Neuronal stem cell (in vitro differentiated cells): ENCODE data around the gene PTPRE.

Source experiments
- DNase-seq: peaks from one replicate; pipeline ENCODE4 v3.0.0-alpha.2; 2013; ENCODE audit warnings: low spot score
- H2AFZ ChIP-seq: one replicate; pipeline ENCODE4 v1.6.1; 2013; ENCODE audit warnings: mild to moderate bottlenecking, low read length, inconsistent platforms
- H2AK5ac ChIP-seq: 2 replicates; pipeline ENCODE4 v1.6.1; 2013; ENCODE audit warnings: low read depth, mild to moderate bottlenecking, inconsistent platforms, low read length, moderate library complexity, mixed read lengths
- H2BK120ac ChIP-seq: 2 replicates; pipeline ENCODE4 v1.6.1; 2013; ENCODE audit warnings: low read depth, mild to moderate bottlenecking, inconsistent platforms, low read length, moderate library complexity, mixed read lengths
- H2BK12ac ChIP-seq: one replicate; pipeline ENCODE4 v1.6.1; 2013; ENCODE audit warnings: low read length, inconsistent platforms
- H2BK15ac ChIP-seq: 2 replicates; pipeline ENCODE4 v1.6.1; 2013; ENCODE audit warnings: mild to moderate bottlenecking, low read length, inconsistent platforms, mixed read lengths
- H2BK5ac ChIP-seq: one replicate; pipeline ENCODE4 v1.6.1; 2013; ENCODE audit warnings: inconsistent platforms, mild to moderate bottlenecking, low read length, moderate library complexity
- H3K14ac ChIP-seq: one replicate; pipeline ENCODE4 v1.6.1; 2013; ENCODE audit warnings: low read length, inconsistent platforms
- H3K18ac ChIP-seq: 2 replicates; pipeline ENCODE4 v1.6.1; 2013; ENCODE audit warnings: low read length, inconsistent platforms
- H3K23ac ChIP-seq: 2 replicates; pipeline ENCODE4 v1.6.1; 2013; ENCODE audit warnings: low read depth, mild to moderate bottlenecking, mixed read lengths, low read length, inconsistent platforms; ENCODE audit not compliant: poor library complexity
- H3K27ac ChIP-seq: replicated peaks from 3 replicates; pipeline ENCODE4 v1.5.1; 2013; ENCODE audit warnings: low read length, inconsistent platforms
- H3K27me3 ChIP-seq, 3 experiments: 2 replicates each; pipeline ENCODE4 v1.6.1; 2013; ENCODE audit warnings: low read length in 3 of 3, mild to moderate bottlenecking in 2 of 3, inconsistent platforms in 1 of 3, low read depth in 1 of 3, mixed read lengths in 1 of 3, moderate library complexity in 1 of 3; ENCODE audit not compliant: control insufficient read depth in 3 of 3, insufficient read depth in 3 of 3
- H3K36me3 ChIP-seq, 2 donors: replicated peaks in 1 of 2; 2 replicates each; pipeline ENCODE4 v1.6.1; 2013; ENCODE audit warnings: low read length in 2 of 2; ENCODE audit not compliant: control insufficient read depth in 2 of 2, insufficient read depth in 2 of 2
- H3K4ac ChIP-seq: 2 replicates; pipeline ENCODE4 v1.6.1; 2013; ENCODE audit warnings: inconsistent platforms, mild to moderate bottlenecking, low read length, moderate library complexity
- H3K4me1 ChIP-seq, 2 donors: 1 replicate in 1 of 2; 2 replicates in 1 of 2; pipeline ENCODE4 v1.6.1; 2013; ENCODE audit warnings: low read length in 2 of 2, low read depth in 1 of 2; ENCODE audit not compliant: control insufficient read depth in 2 of 2, insufficient read depth in 1 of 2
- H3K4me2 ChIP-seq: one replicate; pipeline ENCODE4 v1.6.1; 2013; ENCODE audit warnings: mild to moderate bottlenecking, low read length, inconsistent platforms; ENCODE audit not compliant: insufficient read depth, poor library complexity, severe bottlenecking
- H3K4me3 ChIP-seq, 2 donors: 2 replicates each; pipeline ENCODE4 v1.5.1; 2013; ENCODE audit warnings: low read length in 2 of 2, mild to moderate bottlenecking in 2 of 2, inconsistent platforms in 1 of 2, moderate library complexity in 1 of 2
- H3K79me1 ChIP-seq: one replicate; pipeline ENCODE4 v1.6.1; 2013; ENCODE audit warnings: low read depth, mild to moderate bottlenecking, inconsistent platforms, low read length, moderate library complexity
- H3K9ac ChIP-seq: one replicate; pipeline ENCODE4 v1.6.1; 2013; ENCODE audit warnings: mild to moderate bottlenecking, low read depth, low read length, inconsistent platforms; ENCODE audit not compliant: poor library complexity
- H3K9me3 ChIP-seq, 2 donors: replicated peaks in 1 of 2; 2 replicates each; pipeline versions ENCODE3 to v1.6.1; 2013; ENCODE audit warnings: low read length in 2 of 2, mild to moderate bottlenecking in 2 of 2, inconsistent platforms in 1 of 2, low read depth in 1 of 2, mixed read lengths in 1 of 2, moderate library complexity in 1 of 2; ENCODE audit not compliant: control insufficient read depth in 2 of 2, insufficient read depth in 1 of 2
- H4K8ac ChIP-seq: one replicate; pipeline ENCODE4 v1.6.1; 2013; ENCODE audit warnings: low read depth, mild to moderate bottlenecking, inconsistent platforms, low read length, moderate library complexity
- H4K91ac ChIP-seq: one replicate; pipeline ENCODE4 v1.6.1; 2013; ENCODE audit warnings: low read length, low read depth, mild to moderate bottlenecking, inconsistent platforms; ENCODE audit not compliant: poor library complexity
- WGBS, 2 donors: extraction: QIAGEN DNeasy Blood & Tissue Kit; methylation state at CpG; one replicate each; pipeline ENCODE4 v1.1.7; 2013; ENCODE audit warnings: missing lambda C conversion rate in 2 of 2, mixed read lengths in 1 of 2; ENCODE audit not compliant: insufficient read length in 2 of 2, insufficient replicate concordance in 1 of 2; ENCODE audit errors: extremely low coverage in 2 of 2; 5-methylcytosine and 5-hydroxymethylcytosine counted together

The PTPRE gene

GRCh38 chr10:128083191-128083895 is 176.4 kb downstream of the PTPRE start:
- H3K27me3 ChIP-seq = peaks cover 0 to 10% (median 3%) of the 10 kb centered on the region in 3 experiments
- H4K91ac ChIP-seq = no peak overlapping the region
- no peak overlapping the region for H3K4me2 ChIP-seq
- no peak overlapping the region for H2BK120ac ChIP-seq
- no peak overlapping the region for H3K27ac ChIP-seq
- WGBS, 2 donors = no CpG with 5 or more reads among the region's 15 CpGs
- H3K4me3 ChIP-seq = no peak overlapping the region
- no peak overlapping the region for H3K4ac ChIP-seq
- H3K79me1 ChIP-seq = no peaks in the 10 kb centered on the region
- H2AK5ac ChIP-seq = no peak overlapping the region
- no peak overlapping the region for H3K9ac ChIP-seq
- no peak overlapping the region for H2BK5ac ChIP-seq
- no peak overlapping the region for H2AFZ ChIP-seq
- H3K36me3 ChIP-seq = no peaks in the 10 kb centered on the region
- H3K4me1 ChIP-seq = peaks cover 0 to 14% of the 10 kb centered on the region in 2 donors
- H3K18ac ChIP-seq = no peak overlapping the region
- peaks cover 0 to under 1% of the 10 kb centered on the region in 2 donors for H3K9me3 ChIP-seq
- H4K8ac ChIP-seq = no peak overlapping the region
- H2BK12ac ChIP-seq = no peak overlapping the region
- DNase-seq = no peak
- H3K14ac ChIP-seq = no peak overlapping the region
- no peak overlapping the region for H3K23ac ChIP-seq
- H2BK15ac ChIP-seq = no peak overlapping the region

- Histone ChIP-seq H3K9me3 (peaks cover 0 to 2% of the 10 kb centered on the region in 2 donors), H3K4me2 (no peak overlapping the region), H3K27me3 (peaks cover 0 to 9% (median 3%) of the 10 kb centered on the region in 3 experiments), H3K23ac (peak overlapping the region; percentile 71), H2AK5ac (no peak overlapping the region), H3K18ac (peak overlapping the region; percentile 84), H2BK120ac (no peak overlapping the region), H3K4ac (no peak overlapping the region), H3K4me3 (no peak overlapping the region), H2BK12ac (no peak overlapping the region), H3K9ac (no peak overlapping the region), H3K27ac (no peak overlapping the region), H3K14ac (peak overlapping the region; percentile 63), H3K36me3 (no peaks in the 10 kb centered on the region), H4K91ac (no peak overlapping the region), H2AFZ (no peak overlapping the region), H2BK15ac (no peak overlapping the region), H2BK5ac (no peak overlapping the region), H3K79me1 (no peaks in the 10 kb centered on the region), H4K8ac (peak overlapping the region; percentile 49), H3K4me1 (peaks cover 0 to 14% of the 10 kb centered on the region in 2 donors)
- DNase-seq = no peak
- WGBS, 2 donors = no CpG with 5 or more reads among the region's 10 CpGs
Measured at GRCh38 chr10:128084364-128084763, 177.5 kb downstream of the PTPRE start.

GRCh38 chr10:128084991-128085390 is 178.1 kb downstream of the PTPRE start:
- H2AK5ac ChIP-seq = no peak overlapping the region
- no peak overlapping the region for H3K23ac ChIP-seq
- no peak overlapping the region for H2BK15ac ChIP-seq
- H2AFZ ChIP-seq = no peak overlapping the region
- H3K4me1 ChIP-seq = peaks cover 0 to 14% of the 10 kb centered on the region in 2 donors
- H3K18ac ChIP-seq = no peak overlapping the region
- H3K36me3 ChIP-seq = no peaks in the 10 kb centered on the region
- no peak overlapping the region for H3K4me2 ChIP-seq
- H3K4me3 ChIP-seq = no peak overlapping the region
- no peak overlapping the region for H4K91ac ChIP-seq
- no peak overlapping the region for H3K14ac ChIP-seq
- peaks cover 0 to 6% (median 3%) of the 10 kb centered on the region in 3 experiments for H3K27me3 ChIP-seq
- DNase-seq = no peak
- WGBS, 2 donors = no CpG with 5 or more reads among the region's 8 CpGs
- no peak overlapping the region for H3K27ac ChIP-seq
- H2BK120ac ChIP-seq = no peak overlapping the region
- H3K9ac ChIP-seq = no peak overlapping the region
- no peak overlapping the region for H4K8ac ChIP-seq
- no peak overlapping the region for H2BK12ac ChIP-seq
- no peaks in the 10 kb centered on the region for H3K79me1 ChIP-seq
- H3K9me3 ChIP-seq = peaks cover 0 to 2% of the 10 kb centered on the region in 2 donors
- H3K4ac ChIP-seq = no peak overlapping the region
- no peak overlapping the region for H2BK5ac ChIP-seq

- H3K4me1 ChIP-seq = peaks cover 0 to 14% of the 10 kb centered on the region in 2 donors
- no peak overlapping the region for H2BK15ac ChIP-seq
- no peak overlapping the region for H3K4me2 ChIP-seq
- no peak for DNase-seq
- no peak overlapping the region for H3K4me3 ChIP-seq
- H2BK120ac ChIP-seq = no peak overlapping the region
- H4K91ac ChIP-seq = no peak overlapping the region
- H3K9me3 ChIP-seq = peaks cover 0 to 2% of the 10 kb centered on the region in 2 donors
- no peak overlapping the region for H3K14ac ChIP-seq
- no peak overlapping the region for H2BK12ac ChIP-seq
- no peak overlapping the region for H2AFZ ChIP-seq
- no peak overlapping the region for H3K27ac ChIP-seq
- H3K36me3 ChIP-seq = no peaks in the 10 kb centered on the region
- no peak overlapping the region for H3K9ac ChIP-seq
- peak overlapping the region; percentile 14 for H3K23ac ChIP-seq
- H2BK5ac ChIP-seq = peak overlapping the region; percentile 42
- peaks cover 0 to 2% (median 1%) of the 10 kb centered on the region in 3 experiments for H3K27me3 ChIP-seq
- no peaks in the 10 kb centered on the region for H3K79me1 ChIP-seq
- no CpG with 5 or more reads among the region's 10 CpGs for WGBS, 2 donors
- H3K18ac ChIP-seq = peak overlapping the region; percentile 33
- peak overlapping the region; percentile 17 for H2AK5ac ChIP-seq
- no peak overlapping the region for H4K8ac ChIP-seq
- no peak overlapping the region for H3K4ac ChIP-seq
Measured at GRCh38 chr10:128086003-128086863, 179.3 kb downstream of the PTPRE start.
